Right renal pelvis (tissue), 4 donors: ENCODE data around the gene RO60. TPM values are rescaled to one million over a fixed set of nuclear protein-coding genes. Genes with fewer than 3 reads are reported as not detected.
"Not testable (repeated sequence)": the region's sequence is repeated elsewhere in the genome, so short reads cannot be mapped to it uniquely, and the experiment has no call there.

Experiments
- DNase-seq, 4 donors: peaks; one replicate each; pipeline ENCODE4 v3.0.0-alpha.2; 2013; ENCODE audit warnings: low read depth in 4 of 4, low spot score in 3 of 4, missing footprints in 1 of 4
- polyA plus RNA-seq, 4 donors: library from polyadenylated mRNA; unstranded; fragments of 120-200 nt; gene quantifications; one replicate each; pipeline ENCODE4 v1.2.1, GENCODE V29; 2013; ENCODE audit not compliant: insufficient read length in 4 of 4

The RO60 gene
- 10 to 100 TPM; 32.9 to 42.1 (median 38.1) TPM for polyA plus RNA-seq

GRCh38 chr1:193059282-193060114 lies at the start of gene RO60, which contains the start of gene UCHL5:
Gene RO60 (plus strand): TSS chr1:193059612. CDS start chr1:193069055, 9,443 bp downstream.
Gene UCHL5 (minus strand): TSS chr1:193059360. CDS start chr1:193059260, 100 bp downstream.
- peak; percentile 85 to 96 (median 94) for DNase-seq

DNA sequence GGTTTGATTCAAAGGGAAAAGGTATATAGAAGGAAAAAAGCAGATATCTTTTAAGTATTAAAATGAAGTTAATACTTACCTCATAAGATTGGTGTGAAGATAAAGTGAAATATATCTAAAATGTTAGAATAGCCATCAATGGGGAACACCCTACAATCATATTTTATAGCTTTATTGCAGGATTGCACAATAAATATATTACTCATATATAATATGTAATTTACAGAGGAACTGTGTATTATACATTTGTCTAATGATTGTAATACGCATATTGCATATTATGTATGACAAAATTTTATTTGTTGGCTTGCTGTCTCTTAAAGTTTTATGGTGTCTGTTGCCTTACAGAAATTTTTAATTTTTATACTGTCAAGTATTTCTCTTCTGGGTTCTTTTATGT lies 48.0 kb upstream of the RO60 start:
- no peak for DNase-seq

GRCh38 chr1:193013005-193013404 lies 46.4 kb upstream of the RO60 start:
- DNase-seq: no peak

DNA sequence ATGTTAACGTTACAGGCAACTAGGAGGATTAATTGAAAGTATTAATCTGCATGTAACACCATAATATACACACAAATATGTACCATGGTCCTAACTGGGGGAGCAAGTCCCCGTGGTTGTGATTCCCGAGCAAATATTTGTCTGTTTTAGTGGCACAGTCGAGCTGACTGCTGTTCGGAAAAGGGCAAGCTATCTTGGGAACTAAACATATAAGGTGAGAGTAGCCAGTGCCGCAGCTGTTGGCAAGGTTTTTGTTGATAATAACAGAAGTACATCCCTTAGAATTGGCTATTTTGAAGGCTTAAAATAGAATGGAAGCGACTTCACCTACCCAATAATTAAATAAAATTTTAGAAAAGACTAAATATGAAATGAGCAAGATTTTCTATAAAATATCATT lies 45.7 kb upstream of the RO60 start:
- no peak for DNase-seq

DNA sequence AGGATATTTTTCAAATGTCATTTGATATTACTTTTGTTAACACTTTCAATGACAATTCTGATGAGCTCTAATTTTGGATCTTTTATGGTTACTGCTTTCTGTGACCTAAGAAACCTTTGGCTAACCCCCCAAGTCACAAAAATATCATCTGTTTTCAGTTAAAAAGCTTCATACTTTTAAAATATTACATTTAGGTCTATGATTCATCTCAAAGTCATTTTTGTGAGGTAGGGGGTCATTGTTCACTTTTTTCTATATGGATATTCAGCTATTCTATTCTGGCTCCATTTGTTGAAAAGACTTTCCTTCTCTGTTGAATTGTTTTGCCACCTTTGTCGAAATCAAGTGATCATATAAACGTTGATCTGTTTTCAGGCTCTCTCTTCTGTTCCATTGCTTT lies 45.0 kb upstream of the RO60 start:
- no peak for DNase-seq

GRCh38 chr1:193016788-193017187 lies 42.6 kb upstream of the RO60 start:
- no peak for DNase-seq

DNA sequence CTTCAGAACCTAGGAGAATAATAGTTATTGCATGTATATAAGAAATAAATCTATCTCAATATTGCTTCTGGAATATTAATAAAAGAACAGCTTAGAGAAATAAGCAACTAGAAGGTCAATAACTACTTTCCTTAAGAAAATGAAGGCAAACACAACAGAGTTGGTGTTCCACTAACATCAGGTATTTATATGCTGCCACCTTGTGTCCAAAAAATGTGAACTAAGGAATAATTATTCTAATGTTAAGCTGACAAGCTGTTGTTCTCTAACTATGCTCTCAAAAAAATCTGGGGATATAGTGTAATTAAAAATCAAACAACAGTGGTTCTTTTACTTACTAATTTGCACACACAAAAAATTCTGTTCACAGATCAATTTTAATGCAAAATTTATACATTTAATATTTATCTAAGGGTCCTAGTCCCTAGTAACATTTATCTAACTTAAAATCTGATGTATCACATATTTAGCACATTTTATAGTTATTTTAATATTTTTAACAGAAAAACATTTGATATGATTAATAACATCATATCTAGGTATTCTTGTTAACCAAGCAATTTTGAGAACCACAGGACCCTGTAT lies 39.9 kb upstream of the RO60 start:
- peak; percentile 21 to 36 (median 28) for DNase-seq

- DNase-seq: no peak
Measured at GRCh38 chr1:193025218-193025617, 34.2 kb upstream of the RO60 start.

DNA sequence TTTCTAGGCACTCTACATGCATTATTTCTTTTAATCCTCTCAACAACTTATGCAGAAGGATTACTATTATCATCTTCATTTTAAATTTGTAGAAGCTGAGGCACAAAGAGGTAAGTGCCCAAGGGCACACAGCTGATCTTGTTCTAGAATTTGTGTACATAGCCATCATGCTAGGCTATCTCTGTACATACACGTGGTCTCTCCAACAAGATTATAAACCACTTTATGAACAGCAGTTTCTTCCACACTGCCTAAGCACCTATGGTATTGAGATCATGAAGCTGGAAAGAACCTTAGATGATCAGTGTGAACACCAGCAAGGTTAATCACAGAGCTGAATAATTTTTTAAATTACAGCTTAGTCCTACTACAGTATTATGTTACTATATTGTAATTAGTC lies 29.1 kb upstream of the RO60 start:
- no peak for DNase-seq

DNA sequence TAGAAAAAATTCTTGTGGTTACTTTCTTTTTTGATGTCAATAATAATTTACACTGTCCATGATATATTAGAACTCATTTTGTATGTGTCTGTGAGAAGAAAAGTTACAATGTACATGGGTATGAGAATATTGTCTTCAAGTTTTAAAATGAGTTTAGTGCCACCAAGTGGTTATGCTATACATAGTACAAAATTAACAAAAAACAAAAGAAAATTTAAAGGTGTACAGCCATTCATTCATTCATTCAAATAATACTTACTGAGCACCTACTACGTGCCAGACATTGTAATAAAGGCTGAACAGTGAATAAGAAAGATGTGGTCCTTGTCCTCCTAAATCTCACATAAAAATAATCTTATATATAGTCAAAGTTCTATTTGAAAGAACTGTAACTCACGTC lies 28.0 kb upstream of the RO60 start:
- DNase-seq: no peak

DNA sequence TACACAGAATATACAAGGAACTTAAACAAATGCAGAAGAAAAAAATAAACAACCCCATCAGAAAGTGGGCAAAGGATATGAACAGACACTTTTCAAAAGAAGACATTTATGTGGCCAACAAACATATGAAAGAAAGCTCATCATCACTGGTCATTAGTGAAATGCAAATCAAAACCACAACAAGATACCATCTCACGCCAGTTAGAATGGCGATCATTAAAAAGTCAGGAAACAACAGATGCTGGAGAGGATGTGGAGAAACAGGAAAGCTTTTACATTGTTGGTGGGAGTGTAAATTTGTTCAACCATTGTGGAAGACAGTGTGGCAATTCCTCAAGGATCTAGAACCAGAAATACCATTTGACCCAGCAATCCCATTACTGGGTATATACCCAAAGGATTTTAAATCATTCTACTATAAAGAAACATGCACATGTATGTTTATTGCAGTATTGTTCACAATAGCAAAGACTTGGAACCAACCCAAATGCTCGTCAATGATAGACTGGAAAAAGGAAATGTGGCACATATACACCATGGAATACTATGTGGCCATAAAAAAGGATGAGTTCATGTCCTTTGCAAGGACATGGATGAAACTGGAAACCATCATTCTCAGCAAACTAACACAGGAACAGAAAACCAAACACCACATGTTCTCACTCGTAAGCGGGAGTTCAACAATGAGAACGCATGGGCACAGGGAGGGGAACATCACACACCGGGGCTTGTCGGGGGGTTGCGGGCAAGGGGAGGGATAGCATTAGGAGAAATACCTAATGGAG lies 26.6 kb upstream of the RO60 start:
- not testable (repeated sequence) for DNase-seq

DNA sequence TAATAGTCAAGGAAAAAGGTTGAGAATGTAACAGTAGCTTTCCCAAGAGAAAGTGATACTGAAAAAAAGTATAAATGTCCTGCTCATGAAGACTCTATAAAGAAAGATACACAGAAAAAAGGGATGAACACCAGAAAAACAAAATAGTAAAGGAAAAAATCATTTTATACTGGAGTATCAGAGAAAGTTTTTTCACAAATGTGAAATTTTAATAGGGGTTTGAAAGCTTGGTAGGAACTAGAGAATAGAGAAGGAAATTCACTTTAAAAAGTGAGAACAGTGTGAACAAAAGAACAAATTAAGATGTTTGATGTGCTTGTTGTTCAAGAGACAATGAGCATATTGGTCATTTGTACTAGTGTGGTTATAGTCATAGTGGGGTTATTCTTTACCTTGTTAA lies 25.8 kb upstream of the RO60 start:
- DNase-seq: no peak

- no peak for DNase-seq
Measured at GRCh38 chr1:193036337-193037047, 22.9 kb upstream of the RO60 start.

DNA sequence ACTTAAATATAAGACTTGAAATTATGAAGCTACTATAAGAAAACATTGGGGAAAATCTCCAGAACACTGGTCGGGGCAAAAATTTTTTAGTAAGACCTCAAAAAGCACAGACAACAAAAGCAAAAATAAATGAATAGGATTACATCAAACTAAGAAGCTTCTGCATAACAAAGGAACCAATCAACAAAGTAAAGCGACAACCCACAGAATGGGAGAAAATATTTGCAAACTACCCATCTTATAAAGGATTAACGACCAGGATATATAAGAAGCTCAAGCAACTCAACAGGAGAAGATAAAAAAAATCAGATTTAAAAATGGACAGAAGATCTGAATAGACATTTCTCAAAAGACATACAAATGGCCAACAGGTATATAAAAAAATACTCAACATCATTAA lies 19.4 kb upstream of the RO60 start:
- DNase-seq: no peak

DNA sequence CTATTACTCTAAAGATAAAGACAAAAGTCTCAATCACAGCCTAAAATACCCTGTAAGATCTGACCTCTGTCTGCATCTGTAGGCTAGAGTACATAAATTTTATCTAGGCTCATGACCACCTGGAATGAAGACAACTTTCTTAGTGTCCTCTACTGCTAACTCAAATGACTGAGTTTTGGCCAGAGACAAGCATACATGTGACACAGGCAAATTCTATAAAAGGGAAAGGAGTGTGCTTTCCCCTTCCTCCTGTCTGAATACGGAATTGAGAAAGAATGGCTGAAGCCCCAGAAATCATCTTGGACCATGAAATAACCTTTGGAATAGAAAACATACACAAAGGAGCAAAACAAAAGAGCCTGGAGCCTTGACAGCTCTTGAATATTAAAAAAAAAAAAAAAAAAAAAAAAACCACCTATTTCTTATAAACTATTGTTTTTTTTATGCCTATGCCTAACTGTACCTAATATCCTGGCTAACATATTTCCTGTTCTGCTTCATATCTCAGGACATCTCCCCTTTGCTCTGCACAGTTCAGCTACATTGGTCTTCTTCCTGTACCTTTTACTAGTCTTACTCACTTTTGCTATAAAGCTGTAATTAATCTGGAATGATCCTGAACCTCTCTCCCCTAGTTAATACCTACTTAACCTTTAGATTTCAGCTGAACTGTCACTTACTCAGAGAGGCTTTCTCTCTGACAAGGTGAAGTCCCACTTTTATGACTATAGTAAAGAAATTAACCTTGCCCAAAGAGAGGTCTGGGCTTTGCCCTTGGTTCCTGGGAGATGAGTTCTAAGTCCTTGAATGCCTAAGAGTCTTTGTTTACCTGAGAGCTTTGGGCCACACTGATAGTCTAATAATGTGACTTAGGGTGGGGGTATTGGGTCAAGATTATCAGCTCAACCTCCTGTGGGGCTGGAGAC lies 16.4 kb upstream of the RO60 start:
- DNase-seq: no peak

DNA sequence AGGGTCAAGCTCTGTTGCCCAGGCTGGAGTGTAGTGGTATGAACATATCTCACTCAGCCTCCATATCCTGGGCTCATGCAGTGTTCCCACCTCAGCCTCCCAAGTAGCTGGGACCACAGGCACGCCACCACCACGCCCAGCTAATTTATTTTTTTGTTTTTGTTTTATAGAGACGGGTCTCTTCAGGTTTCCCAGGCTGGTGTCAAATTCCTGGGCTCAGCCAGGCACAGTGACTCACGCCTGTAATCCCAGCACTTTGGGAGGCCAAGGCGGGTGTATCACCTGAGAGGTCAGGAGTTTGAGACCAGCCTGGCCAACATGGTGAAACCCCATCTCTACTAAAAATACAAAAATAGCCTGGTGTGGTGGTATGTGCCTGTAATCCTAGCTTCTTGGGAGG lies 10.5 kb upstream of the RO60 start:
- DNase-seq: not testable (repeated sequence)

DNA sequence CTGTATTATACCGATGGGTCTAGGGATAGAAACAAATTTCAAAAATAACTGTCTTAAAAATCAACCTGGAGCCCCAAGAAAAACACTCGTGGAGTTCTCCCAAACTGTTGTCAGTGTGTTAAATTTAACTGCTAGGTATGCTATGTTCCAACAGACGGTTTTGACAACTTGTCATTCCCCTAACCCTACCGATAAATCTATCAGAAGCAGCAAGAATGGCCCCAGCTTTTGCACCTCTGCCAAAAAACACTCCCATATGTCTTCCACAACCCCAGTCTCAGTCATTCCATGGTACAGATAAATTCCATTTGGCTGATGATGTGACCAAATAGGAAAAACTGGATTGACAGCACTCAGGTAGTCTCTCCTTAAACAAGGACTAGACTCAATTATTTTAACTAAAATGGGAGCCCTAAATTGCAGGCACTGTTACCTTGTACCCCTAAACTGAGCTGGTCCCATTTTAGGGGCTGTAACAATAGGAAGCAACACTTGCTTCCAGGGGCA lies 5.2 kb upstream of the RO60 start:
- DNase-seq: no peak

DNA sequence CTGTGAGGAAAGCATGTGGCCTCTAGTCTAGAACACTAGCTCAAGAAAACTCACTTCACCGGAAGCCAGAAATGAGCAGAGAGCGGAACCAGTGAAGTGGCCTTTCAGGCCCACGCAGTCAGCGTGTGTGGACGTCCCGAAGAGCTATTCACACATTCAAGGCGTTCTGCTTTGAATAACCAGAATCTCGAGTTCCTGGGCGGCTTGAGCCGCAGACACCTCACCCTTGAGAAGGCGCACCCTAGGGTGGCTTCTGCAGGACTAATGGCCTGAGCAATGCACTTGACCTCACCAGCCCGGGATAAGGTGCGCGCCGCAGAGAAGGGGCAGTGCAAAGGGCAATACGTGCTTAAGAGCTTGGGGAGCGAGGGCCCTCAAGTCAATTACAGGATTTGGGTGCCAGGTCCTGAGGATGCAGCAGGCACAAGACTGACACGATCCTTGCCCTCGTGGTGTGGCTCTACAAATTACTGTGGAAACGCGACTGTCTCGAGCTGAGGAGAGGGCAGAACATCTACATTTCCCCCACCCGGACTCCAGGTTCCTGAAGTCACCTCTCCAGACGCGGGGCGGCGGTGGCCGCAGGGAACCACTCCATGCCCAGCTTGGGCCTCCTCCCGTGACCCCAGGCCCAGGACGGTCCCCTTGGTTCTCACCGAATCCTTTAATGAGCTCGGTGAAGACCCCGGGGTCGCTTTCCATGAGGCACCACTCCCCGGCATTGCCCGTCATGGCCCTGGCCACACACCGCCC lies 707 bp upstream of the RO60 start:
- peak; percentile 25 to 40 (median 30) for DNase-seq

GRCh38 chr1:193060115-193060403 lies 647 bp downstream of the RO60 start:
- peak in 1 of 4 donors; percentile 7 for DNase-seq
